NT2/D1 (cell line): ENCODE measurements around the gene CD8A.

Source experiments
- DNase-seq: peaks from one replicate; pipeline ENCODE4 v3.0.0-alpha.2; 2011; ENCODE audit warnings: low read depth, low spot score
- H3K27me3 ChIP-seq: 2 replicates; pipeline ENCODE4 v1.6.0; 2011; ENCODE audit warnings: mild to moderate bottlenecking; ENCODE audit not compliant: insufficient read length, insufficient read depth
- H3K36me3 ChIP-seq: 2 replicates; pipeline ENCODE4 v1.6.1; 2011; ENCODE audit warnings: mild to moderate bottlenecking, low read length, mixed read lengths; ENCODE audit not compliant: insufficient read depth, insufficient read length
- H3K4me1 ChIP-seq: 2 replicates; pipeline ENCODE4 v1.5.1; 2011; ENCODE audit not compliant: insufficient read depth, insufficient read length
- H3K4me3 ChIP-seq: 2 replicates; pipeline ENCODE4 v1.5.1; 2011; ENCODE audit warnings: low read depth; ENCODE audit not compliant: insufficient read length
- H3K9ac ChIP-seq: 2 replicates; pipeline ENCODE4 v1.6.0; 2011; ENCODE audit warnings: low read depth; ENCODE audit not compliant: insufficient read length
- H3K9me3 ChIP-seq: 2 replicates; pipeline ENCODE4 v1.5.1; 2011; ENCODE audit warnings: mild to moderate bottlenecking, low read length; ENCODE audit not compliant: insufficient read depth
- SUZ12 ChIP-seq: IDR thresholded peaks from 2 replicates; pipeline ENCODE4 v1.6.1; 2011; ENCODE audit not compliant: insufficient read length, insufficient read depth; ENCODE audit errors: extremely low read depth
- YY1 ChIP-seq: IDR thresholded peaks from 2 replicates; pipeline ENCODE4 v1.6.1; 2011; ENCODE audit not compliant: insufficient read length, insufficient read depth
- ZNF274 ChIP-seq: IDR thresholded peaks from 2 replicates; pipeline ENCODE4 v1.6.1; 2011; ENCODE audit warnings: mild to moderate bottlenecking, low read depth, low read length

Gene CD8A

GRCh38 chr2:86821306-86821705 is 30.6 kb upstream of the CD8A start:
- Histone ChIP-seq H3K27me3 (no peaks in the 10 kb centered on the region), H3K9me3 (peaks cover 4% of the 10 kb centered on the region; the same call in 1 of the 2 replicates), H3K4me3 (no peak overlapping the region), H3K4me1 (peaks cover 5% of the 10 kb centered on the region), H3K36me3 (no peaks in the 10 kb centered on the region), H3K9ac (no peak overlapping the region)
- TF ChIP-seq YY1 (no peak), SUZ12 (no peak), ZNF274 (no peak)
- DNase-seq = no peak

GRCh38 chr2:86818957-86819356 is 28.2 kb upstream of the CD8A start:
- H3K9me3 ChIP-seq = peaks cover 4% of the 10 kb centered on the region; the same call in 1 of the 2 replicates
- H3K9ac ChIP-seq = no peak overlapping the region
- H3K27me3 ChIP-seq = no peaks in the 10 kb centered on the region
- H3K36me3 ChIP-seq = no peaks in the 10 kb centered on the region
- peaks cover 4% of the 10 kb centered on the region for H3K4me1 ChIP-seq
- DNase-seq = no peak
- TF ChIP-seq YY1 (no peak), ZNF274 (no peak), SUZ12 (no peak)
- no peak overlapping the region for H3K4me3 ChIP-seq

- no peak for DNase-seq
- Histone ChIP-seq H3K9ac (no peak overlapping the region), H3K4me3 (no peak overlapping the region), H3K4me1 (no peaks in the 10 kb centered on the region), H3K27me3 (no peaks in the 10 kb centered on the region), H3K36me3 (no peaks in the 10 kb centered on the region), H3K9me3 (peaks cover 4% of the 10 kb centered on the region; the same call in 1 of the 2 replicates)
- TF ChIP-seq YY1 (no peak), ZNF274 (no peak), SUZ12 (no peak)
Measured at GRCh38 chr2:86818114-86818801, 27.5 kb upstream of the CD8A start.

- H3K9me3 ChIP-seq = no peaks in the 10 kb centered on the region
- no peak overlapping the region for H3K9ac ChIP-seq
- TF ChIP-seq YY1 (no peak), ZNF274 (no peak)
- DNase-seq = no peak
- H3K4me3 ChIP-seq = no peak overlapping the region
- H3K27me3 ChIP-seq = peaks cover under 1% of the 10 kb centered on the region
- H3K36me3 ChIP-seq = no peaks in the 10 kb centered on the region
- H3K4me1 ChIP-seq = no peaks in the 10 kb centered on the region
Measured at GRCh38 chr2:86815611-86816010, 24.9 kb upstream of the CD8A start.

GRCh38 chr2:86809481-86810121 is 18.9 kb upstream of the CD8A start:
- Histone ChIP-seq H3K4me3 (peak overlapping the region; percentile 51), H3K9ac (peak overlapping the region; percentile 56), H3K4me1 (no peaks in the 10 kb centered on the region), H3K36me3 (no peaks in the 10 kb centered on the region), H3K9me3 (no peaks in the 10 kb centered on the region), H3K27me3 (peaks cover 46% of the 10 kb centered on the region)
- TF ChIP-seq ZNF274 = no peak
- no peak for TF ChIP-seq YY1
- no peak for TF ChIP-seq SUZ12
- DNase-seq = no peak

- H3K4me1 ChIP-seq = no peaks in the 10 kb centered on the region
- peak overlapping the region; percentile 3 for H3K9ac ChIP-seq
- peaks cover 46% of the 10 kb centered on the region for H3K27me3 ChIP-seq
- no peaks in the 10 kb centered on the region for H3K9me3 ChIP-seq
- TF ChIP-seq SUZ12 (no peak), ZNF274 (no peak), YY1 (no peak)
- no peaks in the 10 kb centered on the region for H3K36me3 ChIP-seq
- DNase-seq = peak; percentile 88
- H3K4me3 ChIP-seq = peak overlapping the region; percentile 50
Measured at GRCh38 chr2:86808315-86809161, 17.8 kb upstream of the CD8A start.
